Muscle layer of duodenum (tissue), 2 donors: ENCODE measurements around the gene KRT1.
A peak's percentile ranks its signal among the peaks of the same experiment; 100 is the strongest.

Source experiments
- H3K27ac ChIP-seq: one replicate; pipeline ENCODE4 v1.7.0; 2013; ENCODE audit warnings: mild to moderate bottlenecking, low read length
- H3K27me3 ChIP-seq: one replicate; pipeline ENCODE4 v1.7.0; 2013; ENCODE audit warnings: low read depth, mild to moderate bottlenecking, control low read depth, low read length
- H3K36me3 ChIP-seq, 2 donors: one replicate each; pipeline ENCODE4 v1.7.0; 2013; ENCODE audit warnings: low read length in 2 of 2, control low read depth in 1 of 2, mild to moderate bottlenecking in 1 of 2; ENCODE audit not compliant: insufficient read depth in 2 of 2, control insufficient read depth in 1 of 2
- H3K4me1 ChIP-seq, 2 donors: one replicate each; pipeline ENCODE4 v1.7.0; 2013; ENCODE audit warnings: low read length in 2 of 2, mild to moderate bottlenecking in 2 of 2, control low read depth in 1 of 2, moderate library complexity in 1 of 2; ENCODE audit not compliant: insufficient read depth in 2 of 2, control insufficient read depth in 1 of 2
- H3K4me3 ChIP-seq, 2 donors: one replicate each; pipeline ENCODE4 v1.7.0; 2013; ENCODE audit warnings: low read length in 2 of 2, low read depth in 1 of 2, mild to moderate bottlenecking in 1 of 2
- H3K9me3 ChIP-seq, 2 donors: one replicate each; pipeline ENCODE4 v1.7.0; 2013; ENCODE audit warnings: low read length in 2 of 2, control low read depth in 1 of 2, mild to moderate bottlenecking in 1 of 2; ENCODE audit not compliant: control insufficient read depth in 1 of 2
- donor health status: healthy.

KRT1 gene

GRCh38 chr12:52646613-52647012 is 33.6 kb downstream of the KRT1 start:
- Histone ChIP-seq H3K9me3 (no peaks in the 10 kb centered on the region), H3K27ac (no peak overlapping the region), H3K36me3 (no peaks in the 10 kb centered on the region), H3K4me1 (no peaks in the 10 kb centered on the region), H3K4me3 (no peak overlapping the region), H3K27me3 (no peaks in the 10 kb centered on the region)

GRCh38 chr12:52645982-52646381 is 34.2 kb downstream of the KRT1 start:
- Histone ChIP-seq H3K9me3 (no peaks in the 10 kb centered on the region), H3K27ac (peak overlapping the region; percentile 20)

GRCh38 chr12:52645120-52645761 is 35.0 kb downstream of the KRT1 start:
- Histone ChIP-seq H3K36me3 (no peaks in the 10 kb centered on the region), H3K4me3 (no peak overlapping the region), H3K9me3 (no peaks in the 10 kb centered on the region), H3K4me1 (no peaks in the 10 kb centered on the region), H3K27me3 (no peaks in the 10 kb centered on the region), H3K27ac (peak overlapping the region; percentile 20)

More at GRCh38 chr12:52645982-52646381, 34.2 kb downstream of the KRT1 start:
- no peaks in the 10 kb centered on the region for H3K36me3 ChIP-seq
- H3K4me3 ChIP-seq, result no peak overlapping the region
- H3K27me3 ChIP-seq, result no peaks in the 10 kb centered on the region
- H3K4me1 ChIP-seq, result no peaks in the 10 kb centered on the region

GRCh38 chr12:52644078-52644415 is 36.2 kb downstream of the KRT1 start:
- H3K4me3 ChIP-seq, result no peak overlapping the region
- no peaks in the 10 kb centered on the region for H3K4me1 ChIP-seq
- H3K27ac ChIP-seq, result no peak overlapping the region
- no peaks in the 10 kb centered on the region for H3K9me3 ChIP-seq
- no peaks in the 10 kb centered on the region for H3K36me3 ChIP-seq
- no peaks in the 10 kb centered on the region for H3K27me3 ChIP-seq

GRCh38 chr12:52643233-52644077 is 36.8 kb downstream of the KRT1 start:
- no peak overlapping the region for H3K27ac ChIP-seq
- no peaks in the 10 kb centered on the region for H3K4me1 ChIP-seq
- H3K4me3 ChIP-seq, result no peak overlapping the region
- no peaks in the 10 kb centered on the region for H3K27me3 ChIP-seq
- H3K9me3 ChIP-seq, result no peaks in the 10 kb centered on the region
- no peaks in the 10 kb centered on the region for H3K36me3 ChIP-seq

GRCh38 chr12:52641468-52641867 is 38.7 kb downstream of the KRT1 start:
- H3K4me3 ChIP-seq, result no peak overlapping the region
- H3K9me3 ChIP-seq, result no peaks in the 10 kb centered on the region
- H3K36me3 ChIP-seq, result no peaks in the 10 kb centered on the region
- H3K27me3 ChIP-seq, result no peaks in the 10 kb centered on the region
- no peaks in the 10 kb centered on the region for H3K4me1 ChIP-seq
- H3K27ac ChIP-seq, result no peak overlapping the region

- H3K27ac ChIP-seq, result no peak overlapping the region
- H3K27me3 ChIP-seq, result no peaks in the 10 kb centered on the region
- H3K36me3 ChIP-seq, result no peaks in the 10 kb centered on the region
- H3K4me3 ChIP-seq, result no peak overlapping the region
- no peaks in the 10 kb centered on the region for H3K9me3 ChIP-seq
- H3K4me1 ChIP-seq, result no peaks in the 10 kb centered on the region
Observed at GRCh38 chr12:52637299-52637698, 42.9 kb downstream of the KRT1 start.

GRCh38 chr12:52636592-52637258 is 43.5 kb downstream of the KRT1 start:
- no peak overlapping the region for H3K4me3 ChIP-seq
- H3K36me3 ChIP-seq, result no peaks in the 10 kb centered on the region
- H3K27me3 ChIP-seq, result no peaks in the 10 kb centered on the region
- no peaks in the 10 kb centered on the region for H3K9me3 ChIP-seq
- H3K4me1 ChIP-seq, result no peaks in the 10 kb centered on the region
- H3K27ac ChIP-seq, result no peak overlapping the region

GRCh38 chr12:52636189-52636588 is 44.0 kb downstream of the KRT1 start:
- Histone ChIP-seq H3K36me3 (no peaks in the 10 kb centered on the region), H3K27me3 (no peaks in the 10 kb centered on the region), H3K9me3 (no peaks in the 10 kb centered on the region), H3K4me1 (no peaks in the 10 kb centered on the region), H3K4me3 (no peak overlapping the region), H3K27ac (no peak overlapping the region)

- H3K4me1 ChIP-seq, result no peaks in the 10 kb centered on the region
- no peak overlapping the region for H3K27ac ChIP-seq
- H3K36me3 ChIP-seq, result no peaks in the 10 kb centered on the region
- no peaks in the 10 kb centered on the region for H3K9me3 ChIP-seq
- H3K27me3 ChIP-seq, result no peaks in the 10 kb centered on the region
- H3K4me3 ChIP-seq, result no peak overlapping the region
Observed at GRCh38 chr12:52634266-52635056, 45.7 kb downstream of the KRT1 start.

GRCh38 chr12:52633383-52633782 is 46.8 kb downstream of the KRT1 start:
- Histone ChIP-seq H3K4me3 (no peak overlapping the region), H3K36me3 (no peaks in the 10 kb centered on the region)

More at GRCh38 chr12:52633383-52633782, 46.8 kb downstream of the KRT1 start:
- Histone ChIP-seq H3K27me3 (no peaks in the 10 kb centered on the region), H3K9me3 (no peaks in the 10 kb centered on the region), H3K27ac (no peak overlapping the region), H3K4me1 (no peaks in the 10 kb centered on the region)
